Gastroesophageal sphincter (tissue), 4 donors: ENCODE data around the gene RPS21. TPM values are rescaled to one million over a fixed set of nuclear protein-coding genes. Genes with fewer than 3 reads are reported as not detected.
A peak's percentile ranks its signal among the peaks of the same experiment; 100 is the strongest.

ENCODE experiments used
- ATAC-seq: fragments of 150-250 bp; one replicate; pipeline ENCODE4 v1.9.1; 2016; ENCODE audit warnings: mild to moderate bottlenecking, moderate library complexity
- H3K27ac ChIP-seq, 4 donors: fragments of 200-600 bp; sonication (generic) in 3 of 4; 1 replicate in 3 of 4; 2 replicates in 1 of 4; pipeline ENCODE4 v1.5.1; 2016 to 2019
- H3K27me3 ChIP-seq: fragments of 200-600 bp; sonication (generic); one replicate; pipeline ENCODE4 v1.5.1; 2019
- H3K36me3 ChIP-seq, 2 donors: fragments of 200-600 bp; sonication (generic); one replicate each; pipeline ENCODE4 v1.5.1; 2019; ENCODE audit warnings: control low read depth in 1 of 2
- H3K4me1 ChIP-seq, 3 donors: fragments of 200-600 bp; sonication (generic); 1 replicate in 2 of 3; 2 replicates in 1 of 3; pipeline ENCODE4 v1.5.1; 2016 to 2019; ENCODE audit warnings: control low read depth in 2 of 3
- H3K4me3 ChIP-seq, 2 donors: fragments of 200-600 bp; sonication (generic); one replicate each; pipeline ENCODE4 v1.5.1; 2019; ENCODE audit warnings: mild to moderate bottlenecking in 1 of 2, moderate library complexity in 1 of 2
- H3K9me3 ChIP-seq, 3 donors: fragments of 200-600 bp; sonication (generic); one replicate each; pipeline ENCODE4 v1.5.1; 2017 to 2019; ENCODE audit warnings: control low read depth in 2 of 3
- EP300 ChIP-seq: sonication (generic); formaldehyde crosslinking; IDR thresholded peaks from one replicate; pipeline ENCODE4 v1.6.1; 2017; ENCODE audit warnings: antibody characterized with exemption, mild to moderate bottlenecking
- POLR2A ChIP-seq, 2 donors: fragments of 450-650 bp; IDR thresholded peaks; one replicate each; pipeline ENCODE4 v1.6.1; 2017; ENCODE audit warnings: antibody characterized with exemption in 2 of 2, mild to moderate bottlenecking in 2 of 2, moderate library complexity in 1 of 2
- POLR2AphosphoS5 ChIP-seq: sonication (generic); formaldehyde crosslinking; IDR thresholded peaks from one replicate; pipeline ENCODE4 v1.6.1; 2017; ENCODE audit warnings: antibody characterized with exemption
- WGBS, 2 donors: methylation state at CpG; one replicate each; pipeline ENCODE4 v1.1.5; 2018; ENCODE audit warnings: low coverage in 1 of 2; 5-methylcytosine and 5-hydroxymethylcytosine counted together
- total RNA-seq, 4 donors: library from RNA; depleted of rRNA; stranded (reverse); fragments of >200 nt; gene quantifications; one replicate each; pipeline ENCODE4 v1.1.0, GENCODE V29; 2016
- TF ChIP-seq, protein P1 (sequence below), 4 experiments: fragments of 200-600 bp in 2 of 4; fragments of 450-650 bp in 2 of 4; sonication (generic) in 1 of 4; IDR thresholded peaks; one replicate each; pipeline ENCODE4 v1.5.1; 2017 to 2019; ENCODE audit warnings: antibody characterized with exemption in 4 of 4, mild to moderate bottlenecking in 2 of 4, moderate library complexity in 2 of 4

Gene RPS21
- total RNA-seq, 4 donors from 2014 or later = 383 to 2,881 (median 2,372) TPM

DNA sequence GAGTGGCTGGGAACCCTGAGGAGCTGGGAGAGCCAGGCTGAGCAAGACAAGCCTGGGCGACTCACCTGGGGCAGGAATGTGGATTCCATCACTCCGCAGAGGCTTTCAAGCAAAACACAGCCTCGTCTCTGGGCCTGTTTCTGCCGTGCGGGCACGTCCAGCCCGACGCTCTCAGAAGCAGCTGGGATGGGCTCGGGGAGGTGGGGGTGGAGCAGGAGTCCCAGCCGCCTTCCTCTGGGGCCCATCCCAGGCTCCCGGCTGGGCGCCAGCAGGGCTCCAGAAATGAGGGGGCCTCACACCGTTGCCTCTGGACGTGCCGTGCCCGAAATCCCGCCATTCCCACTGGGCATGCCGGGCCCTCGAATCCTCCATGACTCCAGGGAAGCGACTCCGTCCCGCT lies 8.7 kb upstream of the RPS21 start:
- no peak overlapping the region for H3K4me3 ChIP-seq
- H3K4me1 ChIP-seq = peaks cover 5 to 81% (median 47%) of the 10 kb centered on the region in 3 donors
- WGBS, 2 donors = 60 to 80% methylated on average over 2 of the region's 22 CpGs

DNA sequence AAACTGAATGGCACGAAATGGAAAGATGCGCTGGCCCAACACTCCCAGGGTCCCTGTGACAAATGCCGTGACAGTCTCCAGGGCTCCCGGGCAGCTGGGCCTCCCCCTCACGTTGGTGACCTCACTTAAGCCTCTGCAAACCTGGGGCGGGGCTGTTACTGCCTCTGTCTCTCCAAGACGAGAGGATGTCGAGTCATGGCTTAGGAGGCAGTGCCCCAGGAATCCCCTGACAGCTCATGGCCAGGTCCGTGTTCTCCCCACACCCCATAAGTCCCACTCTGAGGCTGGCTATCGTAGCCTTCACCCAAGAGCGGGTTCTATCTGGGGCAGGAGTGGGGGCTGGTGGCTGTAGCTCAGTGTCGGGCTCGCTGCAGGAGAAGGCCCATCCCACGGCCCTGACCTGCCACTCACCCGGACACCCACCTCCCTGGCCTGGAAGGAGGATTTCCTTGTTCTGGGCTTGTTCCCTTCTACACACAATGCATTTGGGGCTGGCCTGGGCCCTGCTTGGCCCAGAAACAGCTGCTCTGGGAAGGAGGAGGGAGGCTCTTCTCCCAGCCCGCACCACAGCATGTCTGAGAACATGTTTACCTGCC lies 5.6 kb upstream of the RPS21 start:
- Histone ChIP-seq H3K27ac (peak overlapping the region in 3 of 4 donors; percentile 62 to 71 (median 64)), H3K4me3 (no peak overlapping the region), H3K9me3 (no peaks in the 10 kb centered on the region), H3K4me1 (peaks cover 5 to 69% (median 33%) of the 10 kb centered on the region in 3 donors), H3K27me3 (no peaks in the 10 kb centered on the region), H3K36me3 (no peaks in the 10 kb centered on the region)
- ATAC-seq = no peak
- TF ChIP-seq, protein P1, sequence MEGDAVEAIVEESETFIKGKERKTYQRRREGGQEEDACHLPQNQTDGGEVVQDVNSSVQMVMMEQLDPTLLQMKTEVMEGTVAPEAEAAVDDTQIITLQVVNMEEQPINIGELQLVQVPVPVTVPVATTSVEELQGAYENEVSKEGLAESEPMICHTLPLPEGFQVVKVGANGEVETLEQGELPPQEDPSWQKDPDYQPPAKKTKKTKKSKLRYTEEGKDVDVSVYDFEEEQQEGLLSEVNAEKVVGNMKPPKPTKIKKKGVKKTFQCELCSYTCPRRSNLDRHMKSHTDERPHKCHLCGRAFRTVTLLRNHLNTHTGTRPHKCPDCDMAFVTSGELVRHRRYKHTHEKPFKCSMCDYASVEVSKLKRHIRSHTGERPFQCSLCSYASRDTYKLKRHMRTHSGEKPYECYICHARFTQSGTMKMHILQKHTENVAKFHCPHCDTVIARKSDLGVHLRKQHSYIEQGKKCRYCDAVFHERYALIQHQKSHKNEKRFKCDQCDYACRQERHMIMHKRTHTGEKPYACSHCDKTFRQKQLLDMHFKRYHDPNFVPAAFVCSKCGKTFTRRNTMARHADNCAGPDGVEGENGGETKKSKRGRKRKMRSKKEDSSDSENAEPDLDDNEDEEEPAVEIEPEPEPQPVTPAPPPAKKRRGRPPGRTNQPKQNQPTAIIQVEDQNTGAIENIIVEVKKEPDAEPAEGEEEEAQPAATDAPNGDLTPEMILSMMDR (IDR thresholded peaks at IDR 0.05) = no peak
- no peak for TF ChIP-seq POLR2A (IDR thresholded peaks at IDR 0.05)
- no peak for TF ChIP-seq POLR2AphosphoS5
- no peak for TF ChIP-seq EP300
- 31 to 42% methylated on average over 4 to 5 of the region's 16 CpGs for WGBS, 2 donors

More for the DNA sequence above, 8.7 kb upstream of the RPS21 start:
- no peaks in the 10 kb centered on the region for H3K9me3 ChIP-seq
- no peaks in the 10 kb centered on the region for H3K36me3 ChIP-seq
- peak overlapping the region in 3 of 4 donors; percentile 82 to 90 (median 85) for H3K27ac ChIP-seq
- TF ChIP-seq POLR2A (IDR thresholded peaks at IDR 0.05) (no peak), EP300 (no peak), POLR2AphosphoS5 (no peak)
- TF ChIP-seq, protein P1 (IDR thresholded peaks at IDR 0.05) = no peak
- H3K27me3 ChIP-seq = no peaks in the 10 kb centered on the region
- no peak for ATAC-seq

DNA sequence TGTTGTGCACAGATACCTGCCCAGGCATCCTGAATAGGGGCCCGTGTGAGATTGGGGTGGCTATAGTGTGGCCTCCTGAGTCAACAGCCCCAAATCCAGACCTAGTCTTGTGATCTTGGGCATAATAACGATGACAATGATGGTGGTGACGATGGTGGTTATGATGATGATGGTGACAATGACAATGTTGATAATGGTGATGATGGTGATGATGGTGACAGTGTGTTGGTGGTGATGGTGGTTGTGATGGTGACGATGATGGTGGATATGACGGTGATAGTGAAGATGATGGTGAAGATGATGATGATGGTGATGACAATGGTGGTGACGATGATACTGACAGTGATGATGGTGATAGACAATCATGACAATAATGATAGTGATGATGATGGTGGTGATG lies 5.1 kb upstream of the RPS21 start:
- Histone ChIP-seq H3K27me3 (no peaks in the 10 kb centered on the region), H3K27ac (peak overlapping the region in 3 of 4 donors; percentile 62 to 71 (median 64)), H3K36me3 (no peaks in the 10 kb centered on the region), H3K4me1 (peaks cover 3 to 65% (median 27%) of the 10 kb centered on the region in 3 donors), H3K4me3 (no peak overlapping the region), H3K9me3 (no peaks in the 10 kb centered on the region)
- ATAC-seq = no peak
- 94 to 95% methylated on average over 2 to 6 of the region's 6 CpGs for WGBS, 2 donors
- TF ChIP-seq EP300 (no peak), POLR2A (IDR thresholded peaks at IDR 0.05) (no peak), POLR2AphosphoS5 (no peak)
- TF ChIP-seq, protein P1 (IDR thresholded peaks at IDR 0.05) = no peak

DNA sequence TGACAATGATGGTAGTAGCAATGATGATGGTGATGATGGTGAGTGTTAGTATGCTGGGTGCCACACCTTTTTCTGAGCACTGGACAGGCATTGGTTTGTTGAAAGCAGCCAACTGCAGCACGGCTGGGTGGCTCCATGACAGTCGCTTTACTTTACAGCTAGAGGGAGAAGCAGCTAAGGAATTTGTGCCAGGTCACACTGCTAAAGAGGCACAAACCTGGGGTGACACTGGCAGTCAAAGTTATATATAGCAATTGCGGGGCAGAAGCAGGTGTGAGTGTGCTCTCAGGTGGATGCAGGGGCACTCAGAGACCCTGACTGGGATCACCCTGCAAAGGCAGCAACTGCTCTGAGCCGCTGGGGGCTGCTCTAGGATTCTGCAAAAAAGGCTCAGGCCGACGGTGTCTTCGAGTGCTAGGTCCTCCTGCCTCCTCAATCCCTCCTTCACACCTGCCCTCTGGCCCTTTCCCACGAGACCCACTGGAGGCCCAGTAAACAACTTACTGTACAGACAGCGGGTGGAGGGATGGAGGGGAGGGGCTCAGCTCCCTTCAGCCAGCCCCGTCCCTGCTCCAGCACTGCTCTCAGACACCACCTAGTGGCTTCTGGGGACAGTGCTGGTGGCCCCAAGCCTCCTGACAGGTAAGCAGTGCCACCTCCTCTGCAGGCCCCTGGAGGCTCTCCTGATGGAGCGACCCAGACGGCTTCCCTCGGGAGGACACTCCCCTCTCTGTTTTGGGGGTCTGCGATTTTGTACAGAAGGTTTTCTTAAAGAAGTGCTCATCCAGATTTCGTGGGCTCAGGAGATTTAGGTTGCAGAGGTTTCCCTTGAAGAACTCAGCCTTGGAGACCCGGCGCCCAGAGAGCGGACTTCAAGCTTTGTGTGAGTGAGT lies 4.4 kb upstream of the RPS21 start:
- Histone ChIP-seq H3K4me1 (peaks cover 0 to 60% (median 22%) of the 10 kb centered on the region in 3 donors), H3K27me3 (no peaks in the 10 kb centered on the region), H3K9me3 (no peaks in the 10 kb centered on the region), H3K27ac (peak overlapping the region in 3 of 4 donors; percentile 52 to 57 (median 53)), H3K36me3 (no peaks in the 10 kb centered on the region), H3K4me3 (no peak overlapping the region)
- WGBS, 2 donors = 25 to 40% methylated on average over 5 to 11 of the region's 18 CpGs
- TF ChIP-seq, protein P1 (IDR thresholded peaks at IDR 0.05) = peak in 3 of 4 experiments; percentile 84 to 97 (median 93)
- TF ChIP-seq POLR2A (IDR thresholded peaks at IDR 0.05) (no peak), POLR2AphosphoS5 (no peak), EP300 (no peak)
- ATAC-seq = peak; percentile 67
